GM12878 (cell line): Measurements from ENCODE around the gene ST3GAL5. TPM values are rescaled to one million over a fixed set of nuclear protein-coding genes. Genes with fewer than 3 reads are reported as not detected.
A peak's percentile ranks its signal among the peaks of the same experiment; 100 is the strongest.

Experiments
- ATF2 ChIP-seq: IDR thresholded peaks from 2 replicates; pipeline ENCODE4 v1.6.1; 2012; ENCODE audit warnings: low read length, inconsistent platforms
- CEBPB ChIP-seq, 2 experiments: fragments of 150-350 bp in 1 of 2; IDR thresholded peaks; 2 replicates each; pipeline ENCODE4 v1.6.1; 2012 to 2014; ENCODE audit warnings: low read depth in 2 of 2, low read length in 2 of 2, borderline replicate concordance in 1 of 2, inconsistent platforms in 1 of 2
- CHD4 ChIP-seq: fragments of 200-600 bp; sonication (generic); IDR thresholded peaks from 2 replicates; pipeline ENCODE4 v1.6.1; 2016; ENCODE audit warnings: mild to moderate bottlenecking
- ETV6 ChIP-seq, 2 experiments: fragments of 450-650 bp in 1 of 2; IDR thresholded peaks in 1 of 2; conservative IDR thresholded peaks in 1 of 2; 2 replicates each; pipeline ENCODE4 v1.6.1; 2014; ENCODE audit warnings: antibody characterized with exemption in 1 of 2, borderline replicate concordance in 1 of 2, low read depth in 1 of 2, mild to moderate bottlenecking in 1 of 2, moderate library complexity in 1 of 2
- REST ChIP-seq: IDR thresholded peaks from 2 replicates; pipeline ENCODE4 v1.6.1; 2012; ENCODE audit warnings: mild to moderate bottlenecking, low read depth, low read length
- SP1 ChIP-seq: IDR thresholded peaks from one replicate; pipeline ENCODE4 v1.6.1; 2011; ENCODE audit warnings: low read depth, low read length
- STAT3 ChIP-seq: IDR thresholded peaks from 2 replicates; pipeline ENCODE4 v1.6.1; 2011; ENCODE audit warnings: low read depth, low read length, improper control_type of control experiment
- SUPT20H ChIP-seq: IDR thresholded peaks from 2 replicates; pipeline ENCODE4 v1.6.1; 2011; ENCODE audit warnings: low read depth, mild to moderate bottlenecking, low read length, moderate library complexity, borderline replicate concordance; ENCODE audit not compliant: control insufficient read depth
- TARDBP ChIP-seq: IDR thresholded peaks from 2 replicates; pipeline ENCODE4 v1.6.1; 2016; ENCODE audit warnings: borderline replicate concordance
- WRNIP1 ChIP-seq: IDR thresholded peaks from 2 replicates; pipeline ENCODE4 v1.6.1; 2011; ENCODE audit warnings: low read depth, low read length, improper control_type of control experiment, borderline replicate concordance
- ZNF687 ChIP-seq: fragments of 450-650 bp; IDR thresholded peaks from 2 replicates; pipeline ENCODE4 v1.6.1; 2017; ENCODE audit warnings: mild to moderate bottlenecking, moderate library complexity
- polyA plus RNA-seq, 11 experiments: library from polyadenylated mRNA; depleted of rRNA in 4 of 11; unstranded in 6 of 11; stranded (reverse) in 5 of 11; fragments of >200 nt; fragmentation: Nextera tagmentation in 4 of 11; fragmentation: Illumina TruSeq in 1 of 11; extraction: Ambion mirVana in 4 of 11; extraction: Trizol in 1 of 11; gene quantifications; 1 replicate in 1 of 11; 2 replicates in 10 of 11; pipeline versions ENCODE4 v1.2.1 to v1.2.3, GENCODE V29; 2011 to 2016; ENCODE audit warnings: inconsistent platforms in 2 of 11, missing spikeins in 2 of 11, low read depth in 1 of 11
- total RNA-seq, 4 experiments: library from RNA; depleted of rRNA in 3 of 4; stranded (reverse); fragments of >200 nt in 3 of 4; fragmentation: Illumina TruSeq in 1 of 4; extraction: Trizol in 1 of 4; gene quantifications; 2 replicates each; pipeline versions ENCODE4 v1.2.1 to v1.2.3, GENCODE V29; 2013 to 2021
- TF ChIP-seq, protein P1 (sequence below): fragments of 450-650 bp; IDR thresholded peaks from 2 replicates; pipeline ENCODE4 v1.6.1; 2016; ENCODE audit warnings: mild to moderate bottlenecking, moderate library complexity, borderline replicate concordance

The ST3GAL5 gene
- total and polyA plus RNA-seq, 10 of the 15 experiments (the other 5 are each of a cell fraction or from before 2014, with no cell fraction given) = 5.2 to 60.9 (median 10.2) TPM

DNA sequence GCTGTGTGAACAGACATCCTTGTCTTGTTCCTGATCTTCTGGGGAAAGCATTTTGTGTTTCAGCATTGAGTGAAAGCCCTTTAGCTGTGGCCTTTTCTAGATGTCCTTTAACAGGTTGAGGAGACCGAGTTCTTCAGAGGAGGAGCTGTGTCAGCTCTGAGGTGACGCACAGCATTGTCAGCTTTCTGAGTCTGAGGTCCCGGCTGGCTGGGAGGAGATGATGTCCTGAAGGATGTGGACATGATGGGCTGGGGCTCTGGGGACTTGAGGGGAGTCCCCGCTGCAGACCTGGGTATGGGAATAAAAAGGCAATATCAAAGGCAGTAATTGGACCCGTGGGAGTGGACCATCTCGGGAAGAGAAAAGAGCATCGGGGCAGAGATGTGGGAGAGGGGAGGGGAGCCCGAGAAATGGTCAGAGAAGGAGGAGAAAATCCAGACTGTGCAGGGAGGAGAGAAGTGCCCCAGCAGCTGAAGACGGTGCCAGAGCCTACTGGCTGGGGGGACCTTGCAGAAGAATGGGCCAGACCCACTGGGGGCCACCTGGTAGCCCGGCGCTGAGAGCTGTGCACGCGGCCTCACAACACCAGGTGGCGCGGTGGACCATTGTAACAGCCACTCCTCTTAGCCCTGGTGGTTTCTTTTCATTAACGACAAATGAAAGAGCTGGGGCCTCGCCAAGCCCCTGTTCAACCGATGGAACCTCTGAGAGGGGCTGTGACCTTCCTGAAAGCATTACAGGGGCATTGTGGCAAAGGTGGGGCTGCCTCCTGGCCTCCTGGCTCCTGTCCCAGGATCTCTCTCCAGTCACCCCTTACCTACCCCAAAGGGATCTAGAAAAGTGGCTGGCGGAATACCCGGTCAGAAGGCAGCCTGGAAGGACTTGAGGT is 61.6 kb downstream of the ST3GAL5 start (continued):
- TF ChIP-seq WRNIP1 = no peak
- TF ChIP-seq CEBPB (IDR thresholded peaks at IDR 0.05; ENCODE audit: borderline replicate concordance in 1 of 2, low read depth in 2 of 2, low read length in 2 of 2) = no peak
- TF ChIP-seq, protein P1, sequence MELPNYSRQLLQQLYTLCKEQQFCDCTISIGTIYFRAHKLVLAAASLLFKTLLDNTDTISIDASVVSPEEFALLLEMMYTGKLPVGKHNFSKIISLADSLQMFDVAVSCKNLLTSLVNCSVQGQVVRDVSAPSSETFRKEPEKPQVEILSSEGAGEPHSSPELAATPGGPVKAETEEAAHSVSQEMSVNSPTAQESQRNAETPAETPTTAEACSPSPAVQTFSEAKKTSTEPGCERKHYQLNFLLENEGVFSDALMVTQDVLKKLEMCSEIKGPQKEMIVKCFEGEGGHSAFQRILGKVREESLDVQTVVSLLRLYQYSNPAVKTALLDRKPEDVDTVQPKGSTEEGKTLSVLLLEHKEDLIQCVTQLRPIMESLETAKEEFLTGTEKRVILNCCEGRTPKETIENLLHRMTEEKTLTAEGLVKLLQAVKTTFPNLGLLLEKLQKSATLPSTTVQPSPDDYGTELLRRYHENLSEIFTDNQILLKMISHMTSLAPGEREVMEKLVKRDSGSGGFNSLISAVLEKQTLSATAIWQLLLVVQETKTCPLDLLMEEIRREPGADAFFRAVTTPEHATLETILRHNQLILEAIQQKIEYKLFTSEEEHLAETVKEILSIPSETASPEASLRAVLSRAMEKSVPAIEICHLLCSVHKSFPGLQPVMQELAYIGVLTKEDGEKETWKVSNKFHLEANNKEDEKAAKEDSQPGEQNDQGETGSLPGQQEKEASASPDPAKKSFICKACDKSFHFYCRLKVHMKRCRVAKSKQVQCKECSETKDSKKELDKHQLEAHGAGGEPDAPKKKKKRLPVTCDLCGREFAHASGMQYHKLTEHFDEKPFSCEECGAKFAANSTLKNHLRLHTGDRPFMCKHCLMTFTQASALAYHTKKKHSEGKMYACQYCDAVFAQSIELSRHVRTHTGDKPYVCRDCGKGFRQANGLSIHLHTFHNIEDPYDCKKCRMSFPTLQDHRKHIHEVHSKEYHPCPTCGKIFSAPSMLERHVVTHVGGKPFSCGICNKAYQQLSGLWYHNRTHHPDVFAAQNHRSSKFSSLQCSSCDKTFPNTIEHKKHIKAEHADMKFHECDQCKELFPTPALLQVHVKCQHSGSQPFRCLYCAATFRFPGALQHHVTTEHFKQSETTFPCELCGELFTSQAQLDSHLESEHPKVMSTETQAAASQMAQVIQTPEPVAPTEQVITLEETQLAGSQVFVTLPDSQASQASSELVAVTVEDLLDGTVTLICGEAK = no peak
- TF ChIP-seq REST = no peak
- TF ChIP-seq ZNF687 = 0 out of 2 replicates have a peak, but pooled peaks have one; percentile 20
- no peak for TF ChIP-seq ETV6 (conservative IDR thresholded peaks at IDR 0.05 in 1 of 2, IDR thresholded peaks at IDR 0.05 in 1 of 2; ENCODE audit: borderline replicate concordance in 1 of 2, low read depth in 1 of 2)
- no peak for TF ChIP-seq STAT3
- TF ChIP-seq SP1 = peak; percentile 19
- no peak for TF ChIP-seq CHD4
- no peak for TF ChIP-seq SUPT20H
- no peak for TF ChIP-seq TARDBP
- no peak for TF ChIP-seq ATF2
